ENCODE measurements around the gene SLC25A13. TPM values are rescaled to one million over a fixed set of nuclear protein-coding genes. Genes with fewer than 3 reads are reported as not detected.

SLC25A13 gene
- total RNA-seq, 2 experiments from 2014 or later, result 7.3 to 7.8 TPM

- DNase-seq, result no peak
- Mint-ChIP-seq H3K27ac (no peak overlapping the region), H3K36me3 (ENCODE audit: low read depth) (peaks cover 22% of the 10 kb centered on the region), H3K9me3 (peaks cover 4% of the 10 kb centered on the region), H3K4me1 (no peaks in the 10 kb centered on the region), H3K4me3 (no peak overlapping the region), H3K27me3 (no peaks in the 10 kb centered on the region)
- ChIA-PET POLR2A (no interaction called here), CTCF (no interaction called here)
These were observed 45.9 kb downstream of the SLC25A13 start for GRCh38 chr7:96276019-96276418.

- no peaks in the 10 kb centered on the region for H3K27me3 Mint-ChIP-seq
- H3K27ac Mint-ChIP-seq, result no peak overlapping the region
- DNase-seq, result no peak
- H3K4me1 Mint-ChIP-seq, result no peaks in the 10 kb centered on the region
- H3K36me3 Mint-ChIP-seq (ENCODE audit: low read depth), result peaks cover 28% of the 10 kb centered on the region
- no peak overlapping the region for H3K4me3 Mint-ChIP-seq
- peaks cover 3% of the 10 kb centered on the region for H3K9me3 Mint-ChIP-seq
- CTCF ChIA-PET, result no interaction called here
- POLR2A ChIA-PET, result no interaction called here
These were observed 48.2 kb downstream of the SLC25A13 start for GRCh38 chr7:96273716-96274115.

GRCh38 chr7:96269246-96269994, 52.5 kb downstream of the SLC25A13 start:
- DNase-seq, result no peak
- peaks cover 3% of the 10 kb centered on the region for H3K9me3 Mint-ChIP-seq
- POLR2A ChIA-PET, result no interaction called here
- no peak overlapping the region for H3K4me3 Mint-ChIP-seq
- H3K36me3 Mint-ChIP-seq (ENCODE audit: low read depth), result peaks cover 11% of the 10 kb centered on the region
- H3K27me3 Mint-ChIP-seq, result no peaks in the 10 kb centered on the region
- no peaks in the 10 kb centered on the region for H3K4me1 Mint-ChIP-seq
- CTCF ChIA-PET, result no interaction called here
- no peak overlapping the region for H3K27ac Mint-ChIP-seq

GRCh38 chr7:96266580-96266979, 55.3 kb downstream of the SLC25A13 start:
- CTCF ChIA-PET, result no interaction called here
- Mint-ChIP-seq H3K36me3 (ENCODE audit: low read depth) (peaks cover 16% of the 10 kb centered on the region), H3K27me3 (no peaks in the 10 kb centered on the region), H3K9me3 (peaks cover 5% of the 10 kb centered on the region), H3K4me1 (peaks cover 3% of the 10 kb centered on the region), H3K27ac (no peak overlapping the region), H3K4me3 (no peak overlapping the region)
- POLR2A ChIA-PET, result no interaction called here
- no peak for DNase-seq

GRCh38 chr7:96266015-96266414, 55.9 kb downstream of the SLC25A13 start:
- no peak for DNase-seq
- ChIA-PET POLR2A (no interaction called here), CTCF (no interaction called here)
- Mint-ChIP-seq H3K9me3 (peaks cover 5% of the 10 kb centered on the region), H3K4me1 (peaks cover 3% of the 10 kb centered on the region), H3K27ac (no peak overlapping the region), H3K36me3 (ENCODE audit: low read depth) (peaks cover 16% of the 10 kb centered on the region), H3K4me3 (no peak overlapping the region), H3K27me3 (no peaks in the 10 kb centered on the region)

- Mint-ChIP-seq H3K9me3 (peaks cover 21% of the 10 kb centered on the region), H3K27ac (no peak overlapping the region), H3K36me3 (ENCODE audit: low read depth) (peaks cover 10% of the 10 kb centered on the region), H3K4me3 (no peak overlapping the region), H3K4me1 (no peaks in the 10 kb centered on the region), H3K27me3 (no peaks in the 10 kb centered on the region)
- ChIA-PET POLR2A (no interaction called here), CTCF (no interaction called here)
- no peak for DNase-seq
These were observed 67.9 kb downstream of the SLC25A13 start for GRCh38 chr7:96253964-96254363.

GRCh38 chr7:96253441-96253840, 68.5 kb downstream of the SLC25A13 start:
- no peaks in the 10 kb centered on the region for H3K4me1 Mint-ChIP-seq
- H3K27ac Mint-ChIP-seq, result no peak overlapping the region
- ChIA-PET CTCF (no interaction called here), POLR2A (no interaction called here)
- peaks cover 10% of the 10 kb centered on the region for H3K36me3 Mint-ChIP-seq (ENCODE audit: low read depth)
- no peaks in the 10 kb centered on the region for H3K27me3 Mint-ChIP-seq
- peaks cover 21% of the 10 kb centered on the region for H3K9me3 Mint-ChIP-seq
- DNase-seq, result no peak
- H3K4me3 Mint-ChIP-seq, result no peak overlapping the region

GRCh38 chr7:96250776-96251361, 71.0 kb downstream of the SLC25A13 start:
- H3K9me3 Mint-ChIP-seq, result peaks cover 7% of the 10 kb centered on the region
- peaks cover under 1% of the 10 kb centered on the region for H3K36me3 Mint-ChIP-seq (ENCODE audit: low read depth)
- H3K27me3 Mint-ChIP-seq, result no peaks in the 10 kb centered on the region
- H3K4me1 Mint-ChIP-seq, result no peaks in the 10 kb centered on the region
- no peak overlapping the region for H3K4me3 Mint-ChIP-seq
- CTCF ChIA-PET, result no interaction called here
- no peak overlapping the region for H3K27ac Mint-ChIP-seq
- DNase-seq, result no peak
- POLR2A ChIA-PET, result no interaction called here

- POLR2A ChIA-PET, result no interaction called here
- no peaks in the 10 kb centered on the region for H3K4me1 Mint-ChIP-seq
- no peaks in the 10 kb centered on the region for H3K36me3 Mint-ChIP-seq (ENCODE audit: low read depth)
- H3K27ac Mint-ChIP-seq, result no peak overlapping the region
- H3K4me3 Mint-ChIP-seq, result no peak overlapping the region
- peaks cover 7% of the 10 kb centered on the region for H3K9me3 Mint-ChIP-seq
- DNase-seq, result no peak
- H3K27me3 Mint-ChIP-seq, result no peaks in the 10 kb centered on the region
- CTCF ChIA-PET, result no interaction called here
These were observed 73.5 kb downstream of the SLC25A13 start for GRCh38 chr7:96248405-96248804.

GRCh38 chr7:96246919-96247318, 75.0 kb downstream of the SLC25A13 start:
- H3K4me3 Mint-ChIP-seq, result no peak overlapping the region
- H3K36me3 Mint-ChIP-seq (ENCODE audit: low read depth), result no peaks in the 10 kb centered on the region
- peaks cover 7% of the 10 kb centered on the region for H3K9me3 Mint-ChIP-seq
- no peaks in the 10 kb centered on the region for H3K27me3 Mint-ChIP-seq
- H3K27ac Mint-ChIP-seq, result no peak overlapping the region
- no peaks in the 10 kb centered on the region for H3K4me1 Mint-ChIP-seq
- POLR2A ChIA-PET, result no interaction called here
- CTCF ChIA-PET, result no interaction called here
- DNase-seq, result no peak

GRCh38 chr7:96244992-96245292, 77.0 kb downstream of the SLC25A13 start:
- no peaks in the 10 kb centered on the region for H3K27me3 Mint-ChIP-seq

GRCh38 chr7:96244244-96244991, 77.5 kb downstream of the SLC25A13 start:
- H3K4me1 Mint-ChIP-seq, result no peaks in the 10 kb centered on the region
- H3K27ac Mint-ChIP-seq, result no peak overlapping the region
- H3K27me3 Mint-ChIP-seq, result no peaks in the 10 kb centered on the region
- POLR2A ChIA-PET, result no interaction called here
- CTCF ChIA-PET, result no interaction called here
- DNase-seq, result no peak
- H3K36me3 Mint-ChIP-seq (ENCODE audit: low read depth), result no peaks in the 10 kb centered on the region
- peaks cover under 1% of the 10 kb centered on the region for H3K9me3 Mint-ChIP-seq
- no peak overlapping the region for H3K4me3 Mint-ChIP-seq

More at GRCh38 chr7:96244992-96245292, 77.0 kb downstream of the SLC25A13 start:
- no peak for DNase-seq
- POLR2A ChIA-PET, result no interaction called here
- peaks cover 2% of the 10 kb centered on the region for H3K9me3 Mint-ChIP-seq
- H3K4me3 Mint-ChIP-seq, result no peak overlapping the region
- no peaks in the 10 kb centered on the region for H3K36me3 Mint-ChIP-seq (ENCODE audit: low read depth)
- H3K4me1 Mint-ChIP-seq, result no peaks in the 10 kb centered on the region
- CTCF ChIA-PET, result no interaction called here
- H3K27ac Mint-ChIP-seq, result no peak overlapping the region

GRCh38 chr7:96243241-96243640, 78.7 kb downstream of the SLC25A13 start:
- ChIA-PET POLR2A (no interaction called here), CTCF (no interaction called here)
- no peaks in the 10 kb centered on the region for H3K4me1 Mint-ChIP-seq

GRCh38 chr7:96241855-96242254, 80.0 kb downstream of the SLC25A13 start:
- no peak overlapping the region for H3K27ac Mint-ChIP-seq
- DNase-seq, result no peak
- no peaks in the 10 kb centered on the region for H3K27me3 Mint-ChIP-seq
- POLR2A ChIA-PET, result no interaction called here
- no peaks in the 10 kb centered on the region for H3K9me3 Mint-ChIP-seq
- H3K36me3 Mint-ChIP-seq (ENCODE audit: low read depth), result no peaks in the 10 kb centered on the region
- H3K4me3 Mint-ChIP-seq, result no peak overlapping the region
- H3K4me1 Mint-ChIP-seq, result no peaks in the 10 kb centered on the region
- CTCF ChIA-PET, result no interaction called here

More at GRCh38 chr7:96243241-96243640, 78.7 kb downstream of the SLC25A13 start:
- Mint-ChIP-seq H3K36me3 (ENCODE audit: low read depth) (no peaks in the 10 kb centered on the region), H3K27me3 (no peaks in the 10 kb centered on the region), H3K27ac (no peak overlapping the region), H3K4me3 (no peak overlapping the region), H3K9me3 (no peaks in the 10 kb centered on the region)
- no peak for DNase-seq

Measured in activated CD4-positive, alpha-beta memory T cell treated with anti-CD3 and anti-CD28 coated beads, Interleukin-2, amount 10 ng/mL, durations not matched to agents 7 days and 5 days (primary cell).